HFF-Myc (cell line): ENCODE results near the gene KRT82.

Source experiments
- DNase-seq: peaks from one replicate; pipeline ENCODE4 v3.0.0-alpha.2; 2011; ENCODE audit warnings: low read depth; ENCODE audit errors: extremely low read depth
- H3K4me3 ChIP-seq: replicated peaks from 2 replicates; pipeline ENCODE4 v1.5.1; 2011; ENCODE audit warnings: low read depth, mild to moderate bottlenecking, control low read depth, low read length
- TF ChIP-seq, protein P1 (sequence below): IDR thresholded peaks from 2 replicates; pipeline ENCODE4 v1.5.1; 2012; ENCODE audit warnings: mild to moderate bottlenecking, low read depth, low read length, control low read depth; ENCODE audit errors: missing control alignments

KRT82 gene

GRCh38 chr12:52435659-52435999, 29.5 kb upstream of the KRT82 start:
- TF ChIP-seq, protein P1, sequence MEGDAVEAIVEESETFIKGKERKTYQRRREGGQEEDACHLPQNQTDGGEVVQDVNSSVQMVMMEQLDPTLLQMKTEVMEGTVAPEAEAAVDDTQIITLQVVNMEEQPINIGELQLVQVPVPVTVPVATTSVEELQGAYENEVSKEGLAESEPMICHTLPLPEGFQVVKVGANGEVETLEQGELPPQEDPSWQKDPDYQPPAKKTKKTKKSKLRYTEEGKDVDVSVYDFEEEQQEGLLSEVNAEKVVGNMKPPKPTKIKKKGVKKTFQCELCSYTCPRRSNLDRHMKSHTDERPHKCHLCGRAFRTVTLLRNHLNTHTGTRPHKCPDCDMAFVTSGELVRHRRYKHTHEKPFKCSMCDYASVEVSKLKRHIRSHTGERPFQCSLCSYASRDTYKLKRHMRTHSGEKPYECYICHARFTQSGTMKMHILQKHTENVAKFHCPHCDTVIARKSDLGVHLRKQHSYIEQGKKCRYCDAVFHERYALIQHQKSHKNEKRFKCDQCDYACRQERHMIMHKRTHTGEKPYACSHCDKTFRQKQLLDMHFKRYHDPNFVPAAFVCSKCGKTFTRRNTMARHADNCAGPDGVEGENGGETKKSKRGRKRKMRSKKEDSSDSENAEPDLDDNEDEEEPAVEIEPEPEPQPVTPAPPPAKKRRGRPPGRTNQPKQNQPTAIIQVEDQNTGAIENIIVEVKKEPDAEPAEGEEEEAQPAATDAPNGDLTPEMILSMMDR: no peak
- no peak overlapping the region for H3K4me3 ChIP-seq
- no peak for DNase-seq

DNA sequence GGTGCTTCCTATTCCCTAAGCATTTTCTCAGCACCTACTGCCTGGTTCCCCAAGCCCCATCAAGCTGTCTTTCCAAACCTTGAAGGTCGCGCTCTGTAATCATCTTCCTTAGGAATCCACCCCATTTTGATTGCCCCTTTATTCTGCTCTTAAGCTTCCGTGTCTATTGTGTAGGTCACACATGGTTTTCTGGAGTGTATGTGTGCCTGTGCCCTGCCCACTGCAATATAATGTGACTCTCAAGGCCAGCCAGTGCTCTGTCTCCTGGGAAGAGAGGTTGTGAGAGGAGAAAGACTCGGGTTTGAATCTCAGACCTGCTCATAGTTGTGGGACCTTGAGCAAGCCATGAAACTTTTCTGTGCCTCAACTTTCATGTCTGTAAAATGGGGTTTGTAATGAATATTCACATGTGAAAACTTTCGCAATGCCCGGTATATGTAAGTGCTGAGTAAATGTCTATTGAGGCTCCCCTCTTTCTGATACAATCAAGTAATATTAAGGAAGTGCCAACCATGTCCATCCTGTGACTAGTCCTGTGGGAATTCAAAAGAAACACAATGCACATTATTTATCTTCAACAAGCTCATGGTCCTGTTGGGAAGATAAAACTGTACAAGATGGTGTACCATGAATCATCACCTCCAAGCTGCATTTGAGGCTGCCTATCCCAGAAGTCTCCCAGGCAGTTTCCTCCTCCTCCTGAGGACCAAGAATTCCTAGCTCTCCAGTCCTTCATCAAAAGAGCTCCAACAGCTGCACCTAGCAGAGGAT, 28.8 kb upstream of the KRT82 start:
- no peak overlapping the region for H3K4me3 ChIP-seq
- TF ChIP-seq, protein P1: no peak
- no peak for DNase-seq

DNA sequence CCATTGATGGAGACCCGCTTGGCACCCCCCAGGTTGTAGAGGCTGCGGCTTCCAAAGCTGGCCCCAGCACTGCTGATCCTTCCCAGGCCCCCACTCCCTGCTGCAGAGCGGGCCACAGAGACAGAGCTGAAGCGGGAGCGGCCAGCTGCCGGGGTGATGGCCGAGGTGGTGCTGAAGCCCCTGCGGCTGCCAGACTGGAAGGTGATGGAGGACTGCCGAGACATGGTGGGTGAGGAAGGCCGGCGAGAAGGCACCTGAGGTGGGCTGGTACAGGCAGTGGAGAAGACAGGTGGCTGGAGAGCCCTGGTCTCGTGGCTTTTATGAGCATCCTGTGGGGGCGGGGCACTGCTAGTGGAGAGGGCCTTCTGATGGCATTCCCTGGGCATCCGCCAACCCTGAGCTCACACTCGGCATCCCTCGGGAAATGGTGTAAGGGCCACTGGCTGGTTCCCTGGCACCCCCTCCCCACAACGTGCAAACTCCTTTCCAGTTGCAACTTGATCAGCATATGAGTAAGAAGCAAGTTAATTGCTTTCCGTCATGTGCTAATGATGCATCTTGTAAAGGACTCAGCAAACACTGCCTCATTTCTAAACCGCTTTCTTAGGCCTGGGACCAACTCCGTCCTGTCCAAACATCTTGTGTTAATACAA, 28.1 kb upstream of the KRT82 start, which contains the start of gene KRT75:
Gene KRT75 (minus strand): TSS at position 291 of the 653 bp plus-strand sequence. CDS start 67 bp downstream, at position 224.
- DNase-seq: no peak
- no peak within 1 kb of the TSS for H3K4me3 ChIP-seq
- TF ChIP-seq, protein P1: no peak

GRCh38 chr12:52433501-52434080, 27.5 kb upstream of the KRT82 start:
- H3K4me3 ChIP-seq: no peak overlapping the region
- TF ChIP-seq, protein P1: no peak
- DNase-seq: no peak

GRCh38 chr12:52432559-52433207, 26.5 kb upstream of the KRT82 start:
- H3K4me3 ChIP-seq: no peak overlapping the region
- TF ChIP-seq, protein P1: no peak
- no peak for DNase-seq

DNA sequence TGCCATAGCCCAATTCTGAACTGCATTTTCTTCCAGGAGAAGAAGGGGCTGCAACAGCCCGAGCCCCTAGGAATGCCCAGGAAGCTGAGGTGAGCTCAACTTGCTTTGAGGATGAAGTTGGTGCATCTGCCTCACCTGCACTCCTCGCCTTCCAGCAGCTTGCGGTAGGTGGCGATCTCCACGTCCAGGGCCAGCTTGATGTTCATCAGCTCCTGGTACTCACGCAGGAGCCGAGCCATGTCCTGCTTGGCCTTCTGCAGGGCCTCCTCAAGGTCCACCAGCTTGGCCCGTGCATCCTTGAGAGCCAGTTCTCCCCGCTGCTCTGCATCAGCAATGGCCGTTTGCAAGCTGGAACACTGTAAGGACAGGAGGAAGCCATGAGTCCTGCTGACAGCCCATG, 22.0 kb upstream of the KRT82 start:
- no peak overlapping the region for H3K4me3 ChIP-seq
- no peak for DNase-seq
- TF ChIP-seq, protein P1: no peak
